ENCODE measurements around the gene KICS2. TPM values are rescaled to one million over a fixed set of nuclear protein-coding genes. Genes with fewer than 3 reads are reported as not detected.
A peak's percentile ranks its signal among the peaks of the same experiment; 100 is the strongest.

Gene KICS2
- polyA plus RNA-seq, 1 experiment = 3.3 TPM

DNA sequence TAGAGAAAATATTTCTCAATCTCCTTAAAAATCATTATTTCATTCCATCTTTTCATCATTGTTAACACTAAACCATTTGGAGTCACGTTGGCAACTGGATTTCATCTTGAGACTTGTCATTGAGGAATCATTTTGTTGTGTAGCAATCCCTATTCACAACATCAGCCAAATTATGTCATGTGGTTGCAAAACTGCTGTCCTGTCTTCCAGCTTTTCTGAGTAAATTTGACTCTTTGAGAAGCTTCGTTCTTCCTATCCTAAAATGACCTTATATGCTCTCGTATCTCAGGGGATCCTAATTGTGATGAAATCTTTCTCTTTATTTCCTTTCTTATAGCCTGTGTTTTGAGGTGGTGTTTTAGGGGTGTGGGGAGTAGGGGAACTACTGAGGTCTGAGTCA is 30.6 kb upstream of the KICS2 start:
- TF ChIP-seq, protein P1, sequence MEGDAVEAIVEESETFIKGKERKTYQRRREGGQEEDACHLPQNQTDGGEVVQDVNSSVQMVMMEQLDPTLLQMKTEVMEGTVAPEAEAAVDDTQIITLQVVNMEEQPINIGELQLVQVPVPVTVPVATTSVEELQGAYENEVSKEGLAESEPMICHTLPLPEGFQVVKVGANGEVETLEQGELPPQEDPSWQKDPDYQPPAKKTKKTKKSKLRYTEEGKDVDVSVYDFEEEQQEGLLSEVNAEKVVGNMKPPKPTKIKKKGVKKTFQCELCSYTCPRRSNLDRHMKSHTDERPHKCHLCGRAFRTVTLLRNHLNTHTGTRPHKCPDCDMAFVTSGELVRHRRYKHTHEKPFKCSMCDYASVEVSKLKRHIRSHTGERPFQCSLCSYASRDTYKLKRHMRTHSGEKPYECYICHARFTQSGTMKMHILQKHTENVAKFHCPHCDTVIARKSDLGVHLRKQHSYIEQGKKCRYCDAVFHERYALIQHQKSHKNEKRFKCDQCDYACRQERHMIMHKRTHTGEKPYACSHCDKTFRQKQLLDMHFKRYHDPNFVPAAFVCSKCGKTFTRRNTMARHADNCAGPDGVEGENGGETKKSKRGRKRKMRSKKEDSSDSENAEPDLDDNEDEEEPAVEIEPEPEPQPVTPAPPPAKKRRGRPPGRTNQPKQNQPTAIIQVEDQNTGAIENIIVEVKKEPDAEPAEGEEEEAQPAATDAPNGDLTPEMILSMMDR (IDR thresholded peaks at IDR 0.05; ENCODE audit: low read depth, low read length) = no peak
- POLR2A ChIA-PET = no interaction called here
- DNase-seq (ENCODE audit: low read depth, low spot score) = peak; percentile 13
- Histone ChIP-seq H3K27me3 (ENCODE audit: control insufficient read depth, insufficient read depth, low read length) (no peaks in the 10 kb centered on the region), H3K27ac (ENCODE audit: low read depth, low read length) (no peak overlapping the region), H3K4me3 (ENCODE audit: low read depth, low read length) (no peak overlapping the region), H3K9me3 (ENCODE audit: control insufficient read depth, insufficient read depth, low read length) (no peaks in the 10 kb centered on the region)
- CTCF ChIA-PET = interaction anchor here (0.8 to 1.2 kb wide), 3 partner anchors 411 to 427 kb away, joined by 3 to 5 read pairs (median 3); no protein-coding TSS in a partner anchor

DNA sequence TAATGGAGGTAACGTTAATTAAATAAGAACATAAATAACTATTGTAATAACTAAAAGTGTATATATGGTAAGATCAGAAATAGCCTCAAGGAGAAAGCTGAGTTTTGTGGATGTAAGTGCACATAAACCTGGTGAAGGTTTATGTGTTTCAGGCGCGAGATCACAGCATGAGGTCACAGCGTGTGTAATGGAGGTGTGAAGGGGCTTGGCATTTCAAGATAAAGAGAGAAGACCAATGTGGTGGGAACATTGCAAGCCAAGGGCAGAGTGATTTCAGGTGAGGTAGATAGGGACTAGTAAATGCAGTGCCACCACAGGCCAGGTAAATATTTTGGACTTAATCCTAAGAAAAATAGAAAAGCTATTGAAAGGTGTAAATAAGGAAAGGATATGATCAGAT is 21.7 kb upstream of the KICS2 start:
- CTCF ChIA-PET = interaction anchor here (0.5 to 1.3 kb wide), 4 partner anchors 13 to 405 kb away, joined by 3 to 5 read pairs (median 4); no protein-coding TSS in a partner anchor
- POLR2A ChIA-PET = no interaction called here

DNA sequence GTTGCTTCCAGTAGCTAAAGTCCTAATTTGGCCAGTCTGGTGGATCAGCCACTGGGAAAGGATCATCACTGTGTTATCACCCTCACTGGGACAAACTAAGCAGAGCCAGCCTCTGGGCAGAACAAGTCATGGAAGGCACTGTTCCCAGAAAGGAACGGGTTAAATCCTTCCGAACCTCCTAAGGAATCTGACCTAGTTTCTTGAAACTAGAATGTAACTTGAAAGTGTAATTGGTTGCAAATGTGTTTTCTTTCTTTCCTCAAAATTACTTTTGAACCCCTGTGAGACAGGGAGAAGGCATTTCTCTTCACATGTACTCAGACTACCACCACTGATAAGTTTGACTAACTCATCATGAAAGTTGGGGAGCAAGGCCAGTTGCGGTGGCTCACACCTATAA is 18.7 kb upstream of the KICS2 start:
- Histone ChIP-seq H3K4me3 (ENCODE audit: low read depth, low read length) (no peak overlapping the region), H3K9me3 (ENCODE audit: control insufficient read depth, insufficient read depth, low read length) (no peaks in the 10 kb centered on the region), H3K27me3 (ENCODE audit: control insufficient read depth, insufficient read depth, low read length) (no peaks in the 10 kb centered on the region), H3K27ac (ENCODE audit: low read depth, low read length) (no peak overlapping the region)
- DNase-seq (ENCODE audit: low read depth, low spot score) = no peak
- TF ChIP-seq, protein P1 (IDR thresholded peaks at IDR 0.05; ENCODE audit: low read depth, low read length) = no peak
- ChIA-PET CTCF (no interaction called here), POLR2A (no interaction called here)

More for the DNA sequence above, 21.7 kb upstream of the KICS2 start:
- TF ChIP-seq, protein P1 (IDR thresholded peaks at IDR 0.05; ENCODE audit: low read depth, low read length) = no peak
- no peaks in the 10 kb centered on the region for H3K27me3 ChIP-seq (ENCODE audit: control insufficient read depth, insufficient read depth, low read length)
- no peak overlapping the region for H3K27ac ChIP-seq (ENCODE audit: low read depth, low read length)
- DNase-seq (ENCODE audit: low read depth, low spot score) = no peak
- H3K4me3 ChIP-seq (ENCODE audit: low read depth, low read length) = no peak overlapping the region
- H3K9me3 ChIP-seq (ENCODE audit: control insufficient read depth, insufficient read depth, low read length) = no peaks in the 10 kb centered on the region

DNA sequence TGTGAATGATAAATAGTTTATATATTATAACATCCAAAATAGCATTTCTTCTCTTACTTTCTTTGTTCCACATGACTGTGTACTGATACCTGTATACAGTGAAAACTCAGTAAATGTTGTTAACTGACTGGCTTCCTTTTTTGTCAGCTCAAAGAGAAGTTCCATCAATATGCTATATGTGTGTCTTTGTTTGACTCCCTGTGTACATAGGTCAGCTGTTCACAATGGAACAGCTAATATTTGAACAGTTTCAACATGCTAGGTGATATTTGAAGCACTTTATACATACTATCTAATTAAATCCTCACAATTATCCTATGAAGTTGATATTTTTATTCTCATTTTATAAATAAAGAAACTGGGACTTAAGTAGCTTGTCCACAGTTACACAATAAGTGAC is 15.3 kb upstream of the KICS2 start:
- ChIA-PET CTCF (interaction anchor here (0.9 to 1.1 kb wide), 2 partner anchors 398 to 401 kb away, joined by 3 to 4 read pairs; no protein-coding TSS in a partner anchor), POLR2A (no interaction called here)
- no peak overlapping the region for H3K4me3 ChIP-seq (ENCODE audit: low read depth, low read length)
- H3K9me3 ChIP-seq (ENCODE audit: control insufficient read depth, insufficient read depth, low read length) = no peaks in the 10 kb centered on the region
- H3K27ac ChIP-seq (ENCODE audit: low read depth, low read length) = no peak overlapping the region
- DNase-seq (ENCODE audit: low read depth, low spot score) = no peak
- TF ChIP-seq, protein P1 (IDR thresholded peaks at IDR 0.05; ENCODE audit: low read depth, low read length) = no peak
- H3K27me3 ChIP-seq (ENCODE audit: control insufficient read depth, insufficient read depth, low read length) = no peaks in the 10 kb centered on the region

DNA sequence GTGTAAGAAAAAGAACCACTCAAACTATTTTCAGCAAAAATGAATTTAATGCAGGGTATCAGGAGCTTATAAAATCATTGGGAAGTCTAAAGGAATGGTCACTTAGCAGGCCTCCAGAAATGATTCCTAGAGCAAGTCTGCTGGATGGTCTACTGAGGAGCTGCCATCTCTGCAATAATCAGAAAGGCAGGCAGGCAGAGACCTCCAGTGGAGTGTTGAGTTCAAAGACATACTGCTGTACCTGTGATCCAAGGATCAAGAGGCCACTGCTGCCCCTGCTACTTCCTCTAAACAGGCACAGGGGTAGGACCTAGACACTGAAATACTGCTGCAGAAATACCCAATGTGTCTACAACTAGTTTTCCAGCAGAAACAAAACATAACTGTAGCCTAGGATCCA is 14.5 kb upstream of the KICS2 start:
- CTCF ChIA-PET = interaction anchor here (0.9 to 1.2 kb wide), 2 partner anchors 397 to 400 kb away, joined by 3 to 10 read pairs; no protein-coding TSS in a partner anchor
- Histone ChIP-seq H3K27ac (ENCODE audit: low read depth, low read length) (no peak overlapping the region), H3K27me3 (ENCODE audit: control insufficient read depth, insufficient read depth, low read length) (no peaks in the 10 kb centered on the region), H3K4me3 (ENCODE audit: low read depth, low read length) (no peak overlapping the region), H3K9me3 (ENCODE audit: control insufficient read depth, insufficient read depth, low read length) (no peaks in the 10 kb centered on the region)
- no peak for DNase-seq (ENCODE audit: low read depth, low spot score)
- POLR2A ChIA-PET = no interaction called here
- TF ChIP-seq, protein P1 (IDR thresholded peaks at IDR 0.05; ENCODE audit: low read depth, low read length) = peak; percentile 32; the same call in 1 of the 2 replicates
